Loucy (cell line): ENCODE data around the gene CCT8L2.
"Not testable (repeated sequence)": the region's sequence is repeated elsewhere in the genome, so short reads cannot be mapped to it uniquely, and the experiment has no call there.

ENCODE experiments used
- H2AFZ ChIP-seq: fragments of 200-600 bp; sonication (generic); 2 replicates; pipeline ENCODE4 v1.6.0; 2016; ENCODE audit warnings: antibody characterized with exemption, mild to moderate bottlenecking, low read length, moderate library complexity
- H3F3A ChIP-seq: fragments of 200-600 bp; 2 replicates; pipeline ENCODE4 v1.6.0; 2016; ENCODE audit warnings: antibody characterized with exemption, low read depth, mild to moderate bottlenecking
- H3K27me3 ChIP-seq: fragments of 200-600 bp; sonication (generic); 2 replicates; pipeline ENCODE4 v1.6.1; 2014; ENCODE audit warnings: low read length, mild to moderate bottlenecking; ENCODE audit not compliant: insufficient read depth, poor library complexity, severe bottlenecking
- H3K36me3 ChIP-seq: fragments of 200-600 bp; sonication (generic); 2 replicates; pipeline ENCODE4 v1.6.1; 2016; ENCODE audit warnings: low read length; ENCODE audit not compliant: insufficient read depth
- H3K4me1 ChIP-seq: fragments of 200-600 bp; sonication (generic); 2 replicates; pipeline ENCODE4 v1.5.1; 2014; ENCODE audit warnings: low read length, mild to moderate bottlenecking; ENCODE audit not compliant: insufficient read depth, poor library complexity, severe bottlenecking
- H3K4me2 ChIP-seq: fragments of 200-600 bp; sonication (generic); 2 replicates; pipeline ENCODE4 v1.6.0; 2014; ENCODE audit warnings: antibody characterized with exemption, low read length, low read depth, mild to moderate bottlenecking; ENCODE audit not compliant: poor library complexity, severe bottlenecking
- H3K4me3 ChIP-seq: fragments of 200-600 bp; sonication (generic); 2 replicates; pipeline ENCODE4 v1.5.1; 2014; ENCODE audit warnings: low read length, mild to moderate bottlenecking, mixed read lengths; ENCODE audit not compliant: poor library complexity, severe bottlenecking
- H3K79me2 ChIP-seq: fragments of 200-600 bp; sonication (generic); 2 replicates; pipeline ENCODE4 v1.6.1; 2014; ENCODE audit warnings: low read length; ENCODE audit not compliant: insufficient read depth
- H3K9ac ChIP-seq: fragments of 200-600 bp; sonication (generic); 2 replicates; pipeline ENCODE4 v1.6.0; 2014; ENCODE audit warnings: mild to moderate bottlenecking, low read depth, low read length, moderate library complexity; ENCODE audit not compliant: poor library complexity, severe bottlenecking
- H3K9me2 ChIP-seq: fragments of 200-600 bp; sonication (generic); replicated peaks from 2 replicates; pipeline ENCODE4 v1.6.1; 2016; ENCODE audit warnings: low read depth, low read length, mixed read lengths
- H3K9me3 ChIP-seq: fragments of 200-600 bp; sonication (generic); 2 replicates; pipeline ENCODE4 v1.6.1; 2014; ENCODE audit warnings: mild to moderate bottlenecking, antibody characterized with exemption, low read length, low read depth; ENCODE audit not compliant: insufficient read depth
- H4K20me1 ChIP-seq: fragments of 200-600 bp; sonication (generic); 2 replicates; pipeline ENCODE4 v1.6.0; 2014; ENCODE audit warnings: antibody characterized with exemption, low read length, mild to moderate bottlenecking; ENCODE audit not compliant: insufficient read depth, poor library complexity, severe bottlenecking
- CTCF ChIP-seq: fragments of 200-600 bp; sonication (generic); conservative IDR thresholded peaks from 2 replicates; pipeline ENCODE4 v1.5.1; 2014; ENCODE audit warnings: mild to moderate bottlenecking, antibody characterized with exemption, low read length
- EZH2phosphoT487 ChIP-seq: fragments of 200-600 bp; IDR thresholded peaks from 2 replicates; pipeline ENCODE4 v1.6.1; 2018; ENCODE audit warnings: antibody characterized with exemption, mild to moderate bottlenecking, moderate library complexity, borderline replicate concordance

The CCT8L2 gene

GRCh38 chr22:16566421-16567151 is 26.0 kb downstream of the CCT8L2 start:
- H3K9me2 ChIP-seq, H3K36me3 ChIP-seq, H3K79me2 ChIP-seq, H3F3A ChIP-seq, H2AFZ ChIP-seq, H3K9me3 ChIP-seq, H3K9ac ChIP-seq, H3K4me1 ChIP-seq, H3K4me3 ChIP-seq, H3K27me3 ChIP-seq, H3K4me2 ChIP-seq, H4K20me1 ChIP-seq: not testable (repeated sequence)

- H3K9me2 ChIP-seq, H3K9me3 ChIP-seq, H2AFZ ChIP-seq, H3F3A ChIP-seq, H3K36me3 ChIP-seq, H3K4me1 ChIP-seq, H3K79me2 ChIP-seq, H3K4me3 ChIP-seq, H3K4me2 ChIP-seq, H3K27me3 ChIP-seq, H3K9ac ChIP-seq, H4K20me1 ChIP-seq: not testable (repeated sequence)
These were observed 26.8 kb downstream of the CCT8L2 start for GRCh38 chr22:16565585-16566420.

GRCh38 chr22:16564837-16565584 is 27.6 kb downstream of the CCT8L2 start:
- H3K4me1 ChIP-seq, H2AFZ ChIP-seq, H3F3A ChIP-seq, H3K4me3 ChIP-seq, H3K9me3 ChIP-seq, H3K9ac ChIP-seq, H3K9me2 ChIP-seq, H4K20me1 ChIP-seq, H3K79me2 ChIP-seq, H3K4me2 ChIP-seq, H3K36me3 ChIP-seq, H3K27me3 ChIP-seq: not testable (repeated sequence)

GRCh38 chr22:16563555-16564520 is 28.8 kb downstream of the CCT8L2 start:
- Histone ChIP-seq H4K20me1 (no peaks in the 10 kb centered on the region), H3K9me2 (no peaks in the 10 kb centered on the region), H3K79me2 (no peaks in the 10 kb centered on the region), H3K4me2 (no peak overlapping the region), H3F3A (no peaks in the 10 kb centered on the region), H3K36me3 (no peaks in the 10 kb centered on the region), H3K27me3 (no peaks in the 10 kb centered on the region), H2AFZ (no peak overlapping the region), H3K9me3 (no peaks in the 10 kb centered on the region), H3K9ac (no peak overlapping the region), H3K4me3 (no peak overlapping the region), H3K4me1 (no peaks in the 10 kb centered on the region)
- TF ChIP-seq CTCF (no peak), EZH2phosphoT487 (no peak)
